ENCODE results near the gene AKAP6. TPM values are rescaled to one million over a fixed set of nuclear protein-coding genes. Genes with fewer than 3 reads are reported as not detected.
"Not testable (repeated sequence)": the region's sequence is repeated elsewhere in the genome, so short reads cannot be mapped to it uniquely, and the experiment has no call there.

AKAP6 gene
- total RNA-seq, 3 donors from 2014 or later, result 1.1 to 9.1 (median 4.6) TPM

- H3K4me1 ChIP-seq, result no peaks in the 10 kb centered on the region
- no peaks in the 10 kb centered on the region for H3K9me3 ChIP-seq
- no peaks in the 10 kb centered on the region for H3K36me3 ChIP-seq
- intact Hi-C loops (cut with DNase I; ENCODE audit: low total_unique reads), result no loop called here
- H3K27ac ChIP-seq, result no peak overlapping the region
- TF ChIP-seq POLR2AphosphoS5 (IDR thresholded peaks at IDR 0.05), result no peak
- TF ChIP-seq POLR2A (IDR thresholded peaks at IDR 0.05), result no peak
- no peak for TF ChIP-seq CTCF (IDR thresholded peaks at IDR 0.05)
- no peaks in the 10 kb centered on the region for H3K27me3 ChIP-seq
- DNase-seq (ENCODE audit: low spot score in 2 of 2), result no peak
- H3K4me3 ChIP-seq, result no peak overlapping the region
Observed at GRCh38 chr14:32774214-32774613, 445.1 kb downstream of the AKAP6 start.

- Histone ChIP-seq H3K9me3 (no peaks in the 10 kb centered on the region), H3K27me3 (no peaks in the 10 kb centered on the region), H3K27ac (no peak overlapping the region), H3K4me3 (no peak overlapping the region), H3K4me1 (no peaks in the 10 kb centered on the region), H3K36me3 (no peaks in the 10 kb centered on the region)
- TF ChIP-seq CTCF (IDR thresholded peaks at IDR 0.05) (no peak), POLR2AphosphoS5 (IDR thresholded peaks at IDR 0.05) (no peak)
- no peak for DNase-seq (ENCODE audit: low spot score in 2 of 2)
- intact Hi-C loops (cut with DNase I; ENCODE audit: low total_unique reads), result no loop called here
Observed at GRCh38 chr14:32779840-32780239, 450.7 kb downstream of the AKAP6 start.

- Histone ChIP-seq H3K4me3 (no peak overlapping the region), H3K27me3 (no peaks in the 10 kb centered on the region), H3K27ac (no peak overlapping the region), H3K9me3 (no peaks in the 10 kb centered on the region), H3K36me3 (no peaks in the 10 kb centered on the region), H3K4me1 (no peaks in the 10 kb centered on the region)
- TF ChIP-seq CTCF (IDR thresholded peaks at IDR 0.05), result no peak
- TF ChIP-seq POLR2A (IDR thresholded peaks at IDR 0.05), result no peak
- no peak for TF ChIP-seq POLR2AphosphoS5 (IDR thresholded peaks at IDR 0.05)
- intact Hi-C loops (cut with DNase I; ENCODE audit: low total_unique reads), result no loop called here
- no peak for DNase-seq (ENCODE audit: low spot score in 2 of 2)
Observed at GRCh38 chr14:32784405-32784804, 455.3 kb downstream of the AKAP6 start.

- H3K27me3 ChIP-seq, result no peaks in the 10 kb centered on the region
- DNase-seq (ENCODE audit: low spot score in 2 of 2), result no peak
- no peaks in the 10 kb centered on the region for H3K36me3 ChIP-seq
- H3K4me3 ChIP-seq, result no peak overlapping the region
- intact Hi-C loops (cut with DNase I; ENCODE audit: low total_unique reads), result no loop called here
- H3K9me3 ChIP-seq, result no peaks in the 10 kb centered on the region
- H3K27ac ChIP-seq, result no peak overlapping the region
- no peak for TF ChIP-seq POLR2AphosphoS5 (IDR thresholded peaks at IDR 0.05)
- TF ChIP-seq POLR2A (IDR thresholded peaks at IDR 0.05), result no peak
- no peaks in the 10 kb centered on the region for H3K4me1 ChIP-seq
Observed at GRCh38 chr14:32785585-32785984, 456.5 kb downstream of the AKAP6 start.

GRCh38 chr14:32786886-32787285 lies 457.8 kb downstream of the AKAP6 start:
- H3K27ac ChIP-seq, result no peak overlapping the region
- H3K36me3 ChIP-seq, result no peaks in the 10 kb centered on the region
- H3K27me3 ChIP-seq, result no peaks in the 10 kb centered on the region
- DNase-seq (ENCODE audit: low spot score in 2 of 2), result no peak
- no peaks in the 10 kb centered on the region for H3K9me3 ChIP-seq
- no peaks in the 10 kb centered on the region for H3K4me1 ChIP-seq
- intact Hi-C loops (cut with DNase I; ENCODE audit: low total_unique reads), result no loop called here
- no peak overlapping the region for H3K4me3 ChIP-seq
- TF ChIP-seq POLR2AphosphoS5 (IDR thresholded peaks at IDR 0.05) (no peak), POLR2A (IDR thresholded peaks at IDR 0.05) (no peak), CTCF (IDR thresholded peaks at IDR 0.05) (no peak)

GRCh38 chr14:32793033-32793432 lies 463.9 kb downstream of the AKAP6 start:
- H3K4me1 ChIP-seq; DNase-seq (ENCODE audit: low spot score in 2 of 2); H3K27me3 ChIP-seq; H3K36me3 ChIP-seq; H3K27ac ChIP-seq; H3K4me3 ChIP-seq; intact Hi-C loops (cut with DNase I; ENCODE audit: low total_unique reads): not testable (repeated sequence)
- H3K9me3 ChIP-seq, result peaks cover 12 to 15% of the 10 kb centered on the region in 2 donors
